Glomerular visceral epithelial cell (primary cell): ENCODE results near the gene PCLO.

Experiments used
- DNase-seq: peaks from one replicate; pipeline ENCODE4 v3.0.0-alpha.2; 2016; ENCODE audit errors: extremely low spot score

Gene PCLO

DNA sequence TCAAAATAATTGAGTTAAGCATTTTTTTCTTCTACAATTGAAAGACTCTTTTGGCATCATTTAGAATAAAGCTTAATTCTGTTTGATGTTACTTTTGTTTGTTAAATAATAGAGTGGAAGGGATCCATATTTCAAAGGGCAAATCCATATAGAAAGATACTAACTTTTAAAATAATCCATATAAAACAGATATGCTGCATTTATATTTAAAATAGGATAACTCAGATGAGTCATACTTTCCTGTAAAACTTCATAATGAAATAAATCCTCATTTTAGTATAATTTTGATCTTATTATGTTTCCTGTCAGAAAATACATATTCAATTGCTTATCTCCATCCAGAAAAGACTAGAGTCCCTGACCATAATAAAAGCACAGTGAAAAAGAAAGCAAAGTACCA, 323.6 kb downstream of the PCLO start:
- DNase-seq = no peak

DNA sequence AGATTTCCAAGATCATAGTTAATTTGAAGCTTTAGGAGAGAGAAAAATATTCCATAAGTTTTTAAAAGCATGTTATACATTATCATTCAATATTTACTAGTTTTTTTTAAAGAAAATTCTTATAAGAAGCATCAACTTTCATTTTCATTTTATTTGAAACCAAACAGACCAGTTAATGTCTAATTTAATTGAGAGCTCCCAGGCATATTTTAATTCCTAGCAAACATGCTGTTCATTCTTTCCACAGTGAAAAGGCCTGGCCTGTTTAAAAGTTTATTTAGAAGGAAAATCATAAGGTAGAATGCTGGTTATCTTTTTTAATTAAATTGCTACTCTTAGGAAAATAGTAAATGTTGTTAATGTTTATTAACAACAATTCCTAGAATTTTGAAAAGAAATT, 324.4 kb downstream of the PCLO start:
- DNase-seq = no peak

DNA sequence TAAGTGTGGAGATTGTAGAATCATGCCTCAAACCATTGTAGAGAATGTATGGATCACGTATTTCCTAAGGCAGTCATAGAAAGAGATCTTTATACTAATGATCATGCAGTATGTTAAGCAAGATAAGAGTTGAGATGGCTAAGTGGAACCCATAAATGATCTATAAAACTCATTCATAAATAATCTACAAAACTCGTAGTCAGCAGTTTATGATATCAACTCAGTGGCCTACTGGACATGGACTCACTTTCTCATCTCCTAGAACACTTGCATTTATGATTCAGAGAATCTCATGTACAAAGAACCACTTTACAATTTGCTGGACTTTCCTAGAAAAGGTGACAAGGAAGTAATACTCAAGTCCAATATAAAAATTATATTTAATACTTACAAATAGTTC, 339.6 kb downstream of the PCLO start:
- DNase-seq = no peak

DNA sequence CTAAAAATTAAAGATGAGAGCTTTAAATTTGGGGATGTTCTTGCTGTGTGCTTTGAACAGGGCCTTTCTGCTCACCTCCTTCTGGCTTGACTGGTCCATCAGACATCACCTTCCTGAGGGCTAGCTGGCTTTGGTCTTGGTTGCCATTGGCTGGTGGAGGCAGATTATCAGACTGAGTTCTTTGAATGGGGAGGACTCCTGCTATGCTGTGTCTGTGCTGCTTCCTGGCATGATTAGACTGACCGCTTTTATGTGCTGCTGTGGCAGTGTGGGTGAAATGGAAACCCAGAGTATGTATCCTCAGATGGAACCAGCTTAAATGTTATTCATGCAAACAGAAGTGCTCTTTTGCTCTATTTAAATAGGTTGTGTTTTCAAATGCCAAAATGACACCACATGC, 341.6 kb downstream of the PCLO start:
- DNase-seq = no peak

DNA sequence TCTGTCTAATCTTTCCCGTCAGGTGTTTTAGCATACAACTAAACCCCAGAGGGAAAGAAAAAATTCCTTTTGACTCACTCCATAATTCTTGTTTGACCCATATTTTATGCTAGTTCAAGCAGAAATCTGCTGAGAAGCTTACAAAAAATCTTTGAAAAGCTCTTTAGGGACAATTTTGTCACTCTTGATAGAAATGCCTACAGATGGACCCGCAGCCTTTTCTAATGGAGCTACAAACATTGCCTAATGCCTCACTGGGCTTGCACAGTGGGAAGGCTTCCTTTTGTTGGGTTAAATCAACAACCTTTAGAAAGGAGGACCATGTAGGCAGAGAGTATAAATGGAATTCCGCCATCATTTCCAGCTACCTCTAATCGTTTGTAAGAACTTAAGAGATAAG, 344.5 kb downstream of the PCLO start:
- DNase-seq = no peak

- no peak for DNase-seq
Measured at GRCh38 chr7:82816272-82816671, 346.4 kb downstream of the PCLO start.

DNA sequence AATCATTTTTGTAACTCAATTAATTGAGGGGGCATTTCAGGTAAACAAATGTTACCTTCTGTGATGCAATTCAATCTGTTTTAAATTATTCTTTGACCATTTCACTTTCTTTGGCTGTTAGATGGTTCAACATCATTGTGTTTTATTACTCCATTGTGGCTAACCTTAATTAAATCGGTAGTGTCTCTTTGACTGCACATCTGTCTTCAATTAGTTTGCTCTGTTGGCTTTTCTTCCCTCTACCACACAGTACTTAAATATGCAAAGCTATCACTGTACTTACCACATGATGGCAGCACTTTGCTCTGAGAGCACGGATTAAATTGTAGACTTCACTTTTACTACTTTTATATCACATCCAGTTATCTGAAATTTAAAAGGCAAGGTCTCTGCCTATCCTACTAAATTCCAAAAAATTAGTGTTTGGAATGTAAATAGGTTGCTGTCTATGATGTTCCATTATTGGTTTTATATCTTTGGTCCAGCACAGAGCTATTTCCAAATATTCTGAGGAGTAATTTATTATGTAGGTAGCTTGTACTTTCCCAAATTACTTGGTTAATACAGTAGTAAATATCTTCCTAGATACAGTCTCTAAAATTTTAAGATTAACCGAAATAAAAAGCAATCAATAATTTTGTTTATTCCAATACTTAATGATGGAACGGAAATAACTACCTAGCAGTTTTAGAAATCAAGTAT, 352.0 kb downstream of the PCLO start:
- peak; percentile 65 for DNase-seq

DNA sequence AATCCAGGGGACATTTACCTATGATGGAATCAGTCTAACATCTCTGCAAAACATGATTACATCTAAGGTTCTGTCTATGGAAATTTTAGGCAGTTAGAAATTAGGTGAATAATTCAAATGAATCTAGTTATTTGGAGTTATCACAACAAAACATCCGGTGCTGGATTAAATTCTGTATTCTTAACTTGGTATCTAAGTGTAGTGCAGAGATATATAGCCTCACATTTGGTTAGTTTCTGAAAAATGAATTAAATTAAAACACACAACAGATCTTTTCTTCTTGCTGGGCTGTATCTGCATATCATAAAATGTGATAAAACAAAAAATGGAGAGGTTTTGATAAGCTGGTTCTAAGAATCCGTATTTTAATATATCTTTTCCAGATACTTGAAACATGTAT, 354.1 kb downstream of the PCLO start:
- DNase-seq = no peak

DNA sequence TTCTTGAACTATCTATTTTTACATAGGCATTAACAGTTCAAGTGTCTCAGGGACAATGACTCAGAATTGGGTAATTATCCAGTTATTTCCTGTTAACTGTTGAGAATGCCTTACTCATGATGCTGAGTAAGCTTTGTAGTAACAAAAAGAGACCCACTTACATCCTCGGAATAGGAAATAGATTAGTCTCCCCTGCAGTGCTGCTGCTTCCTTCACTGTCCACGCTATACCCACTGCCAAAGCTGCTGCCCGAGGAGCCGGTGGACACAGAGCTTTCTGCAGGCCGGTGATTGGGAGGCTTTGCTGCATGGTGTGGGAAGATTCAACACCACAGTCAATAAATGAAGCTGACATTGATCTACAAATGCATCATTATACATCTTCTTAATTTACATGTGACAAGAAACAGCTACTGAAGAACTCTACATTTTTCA, 357.1 kb downstream of the PCLO start:
- peak; percentile 82 for DNase-seq

DNA sequence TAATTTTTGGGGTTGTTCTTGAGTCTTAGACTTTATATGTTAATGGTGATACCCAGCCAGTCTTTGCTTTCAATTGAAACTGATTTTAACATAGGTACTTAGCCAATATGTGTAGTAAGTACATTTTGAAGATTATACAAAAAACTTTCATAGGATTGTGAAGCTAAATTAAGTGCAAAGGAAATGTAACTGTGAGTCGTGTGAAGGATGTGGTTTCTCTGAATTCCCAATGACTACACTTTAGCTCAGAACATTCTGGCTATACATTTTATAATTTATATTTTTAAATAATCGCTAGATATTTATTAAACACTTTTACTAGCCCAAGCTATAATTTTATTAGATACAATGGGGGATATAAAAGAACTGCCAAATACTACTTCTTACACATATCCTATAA, 359.3 kb downstream of the PCLO start:
- DNase-seq = no peak

DNA sequence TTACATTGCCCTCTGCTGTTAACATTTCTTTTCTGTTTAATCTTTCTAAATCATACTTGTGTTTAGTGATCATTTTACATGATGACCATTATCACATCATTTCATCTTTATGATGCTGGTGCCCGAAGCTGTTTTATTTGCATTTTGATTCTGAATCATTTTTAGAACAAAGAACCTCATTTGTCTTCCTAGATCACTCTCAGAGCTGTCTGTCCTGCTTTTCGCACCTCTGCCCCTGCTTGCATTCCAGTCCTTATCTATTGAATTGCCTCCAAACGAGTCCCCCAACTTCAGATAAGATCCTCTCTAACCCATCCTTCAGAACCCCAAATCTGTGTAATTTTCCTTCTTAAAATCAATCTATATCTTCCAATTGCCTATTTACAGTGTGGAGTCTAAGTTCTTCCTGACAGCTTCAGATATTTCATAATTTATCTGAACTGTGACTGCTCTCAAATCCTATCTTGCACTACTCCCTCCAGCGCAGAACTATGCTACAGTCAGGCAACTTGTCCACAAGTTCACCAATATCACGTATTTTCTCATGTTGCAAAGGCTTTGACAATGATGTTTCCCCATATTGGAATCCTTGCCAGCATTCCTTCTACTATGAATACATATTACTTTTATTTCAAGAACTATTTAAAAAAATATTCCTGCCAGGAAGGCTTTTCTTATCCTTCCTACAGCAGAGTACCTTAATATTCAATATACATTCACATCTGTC, 372.6 kb downstream of the PCLO start:
- no peak for DNase-seq

- DNase-seq = peak; percentile 14
Measured at GRCh38 chr7:82778021-82778420, 384.7 kb downstream of the PCLO start.

DNA sequence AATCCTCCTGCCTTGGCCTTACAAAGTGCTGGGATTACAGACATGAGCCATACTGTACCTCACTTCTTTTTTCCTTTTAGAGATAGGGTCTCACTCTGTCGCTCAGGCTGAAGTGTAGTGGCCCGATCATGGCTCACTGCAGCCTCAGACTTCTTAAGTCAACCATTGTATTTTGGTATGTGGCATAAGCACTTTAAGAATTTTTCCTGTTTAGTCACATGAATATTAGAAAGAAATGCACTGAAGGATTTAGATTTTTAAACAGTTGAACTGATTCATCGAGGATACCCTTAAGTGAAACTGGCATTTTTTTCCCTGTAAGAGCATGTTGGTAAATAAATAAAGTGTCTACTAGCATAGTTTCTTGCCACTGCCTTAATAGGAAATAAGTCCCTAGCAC, 399.8 kb downstream of the PCLO start:
- no peak for DNase-seq

GRCh38 chr7:82760831-82761230, 401.9 kb downstream of the PCLO start:
- peak; percentile 15 for DNase-seq

GRCh38 chr7:82760074-82760473, 402.6 kb downstream of the PCLO start:
- DNase-seq = no peak

- peak; percentile 6 for DNase-seq
Measured at GRCh38 chr7:82755705-82756551, 406.8 kb downstream of the PCLO start.

DNA sequence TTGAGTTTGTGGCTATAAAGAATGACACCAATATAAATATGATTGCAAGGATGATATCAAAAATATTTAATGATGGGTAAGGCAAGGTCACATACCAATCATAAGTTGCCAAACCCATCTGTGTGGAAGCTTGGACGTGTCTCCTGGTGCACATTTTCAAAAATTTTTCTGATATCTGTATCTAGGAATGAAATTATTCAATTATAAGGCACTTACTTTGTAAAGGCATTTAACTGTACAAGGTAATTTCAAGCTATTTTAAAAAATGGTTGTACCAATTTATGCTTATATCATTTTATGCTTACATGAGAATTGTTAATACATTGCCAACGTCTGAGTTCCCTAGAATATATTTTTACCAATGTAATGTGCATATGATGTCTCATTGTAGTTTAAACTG, 412.7 kb downstream of the PCLO start:
- no peak for DNase-seq

DNA sequence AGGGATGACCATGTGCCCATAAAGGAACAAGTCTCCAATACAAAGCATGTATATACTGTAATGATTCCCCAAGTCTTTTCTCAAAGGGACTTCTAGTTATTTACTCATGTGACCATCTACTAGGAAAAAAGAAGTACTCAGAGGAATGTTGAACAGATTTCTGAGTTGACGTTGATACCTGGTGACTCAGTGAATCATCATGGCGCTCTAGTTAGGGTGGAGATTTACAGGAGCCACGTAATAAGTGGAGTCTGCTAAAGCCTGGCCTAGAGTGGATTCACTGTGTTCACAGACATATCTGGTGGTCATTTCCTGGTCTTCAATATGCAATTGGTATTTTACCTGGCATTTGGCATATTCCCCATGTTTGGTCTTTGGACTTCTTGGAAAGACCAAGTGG, 416.9 kb downstream of the PCLO start:
- DNase-seq = no peak

DNA sequence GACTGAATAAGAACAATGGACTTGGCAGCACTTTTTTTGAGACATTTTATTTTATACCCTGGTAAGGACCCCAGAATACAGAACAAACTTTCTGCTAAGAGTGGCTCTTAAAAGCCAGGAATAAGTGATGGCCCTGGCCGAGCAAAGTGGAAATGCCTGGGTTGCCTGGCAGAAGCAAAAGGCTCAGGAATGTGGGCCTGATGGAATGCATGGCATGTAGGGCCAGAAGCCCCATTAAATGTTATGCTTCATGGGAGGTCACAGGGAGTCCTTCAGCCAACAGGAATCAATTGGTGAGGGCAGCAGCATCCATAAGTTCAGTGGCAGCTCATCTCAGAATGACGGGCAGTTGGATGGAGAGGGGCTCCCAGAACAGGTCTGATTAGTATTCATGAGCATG, 417.6 kb downstream of the PCLO start:
- peak; percentile 55 for DNase-seq

DNA sequence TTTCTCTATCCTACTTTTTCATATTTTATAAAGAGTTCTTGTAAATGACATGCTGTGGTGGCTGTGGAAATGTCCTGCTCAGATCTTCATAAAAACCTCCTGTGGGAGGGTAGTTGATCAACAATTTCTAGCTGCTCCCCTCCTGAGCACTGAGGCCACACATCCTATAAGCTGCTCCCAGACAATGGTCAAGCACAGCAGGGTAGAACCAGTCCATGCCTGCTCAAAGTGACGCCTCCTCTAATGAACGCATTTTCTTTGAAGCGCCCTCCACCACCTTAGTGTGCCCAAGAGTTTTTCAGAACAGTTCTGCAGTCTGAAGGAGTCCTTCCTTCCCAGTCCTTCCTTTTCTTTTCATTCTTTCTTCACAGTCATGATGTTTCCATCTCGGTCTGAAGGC, 420.5 kb downstream of the PCLO start:
- DNase-seq = no peak

DNA sequence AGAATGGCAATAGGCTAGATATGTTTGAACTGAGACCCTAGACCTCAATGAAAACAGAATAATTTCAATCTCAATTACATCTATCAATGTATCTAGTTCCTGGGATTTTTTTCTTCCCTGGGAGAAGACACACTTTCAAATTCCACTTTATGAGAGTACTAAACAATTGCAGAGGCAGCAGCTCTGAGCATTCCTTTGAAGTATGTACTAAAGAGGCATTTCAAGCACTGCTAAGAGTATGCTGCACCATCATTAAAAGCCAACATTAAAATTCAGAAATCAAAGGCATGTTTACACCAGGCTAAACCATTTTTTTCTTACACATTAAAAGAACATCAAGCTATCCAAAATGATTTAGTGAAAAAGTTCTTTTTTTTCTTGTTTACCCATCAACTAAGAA, 421.2 kb downstream of the PCLO start:
- DNase-seq = no peak

GRCh38 chr7:82740246-82740848, 422.3 kb downstream of the PCLO start:
- DNase-seq = peak; percentile 59
